ENCODE results near the gene ARHGAP21. TPM values are rescaled to one million over a fixed set of nuclear protein-coding genes. Genes with fewer than 3 reads are reported as not detected.
A peak's percentile ranks its signal among the peaks of the same experiment; 100 is the strongest.

ARHGAP21 gene
- total and polyA plus RNA-seq, 11 donors: 20.8 to 71.9 (median 48.4) TPM

DNA sequence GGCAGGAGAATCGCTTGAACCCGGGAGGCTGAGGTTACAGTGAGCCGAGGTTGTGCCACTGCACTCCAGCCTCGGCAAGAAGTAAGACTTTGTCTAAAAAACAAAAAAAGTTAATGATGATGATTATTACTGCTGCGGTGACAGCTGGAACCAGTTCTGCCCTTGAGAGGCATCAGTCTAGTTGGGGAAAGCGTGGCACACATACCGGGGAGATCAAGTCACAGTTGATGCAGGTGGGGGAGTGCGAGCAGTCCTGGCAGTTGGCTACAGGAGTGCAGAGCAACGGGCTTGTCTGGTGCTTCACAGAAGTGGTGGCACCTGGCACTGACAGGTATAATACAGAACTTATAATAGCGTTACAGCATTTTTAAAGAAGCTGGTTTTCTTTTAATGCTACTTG lies 173.0 kb downstream of the ARHGAP21 start:
- H3K9me3 ChIP-seq: no peaks in the 10 kb centered on the region
- WGBS, 4 donors: 82 to 94% (median 89%) methylated on average over 10 of the region's 10 CpGs
- H3K4me3 ChIP-seq: no peak overlapping the region
- peaks cover 0 to 5% (median 0%) of the 10 kb centered on the region in 9 donors for H3K27me3 ChIP-seq
- TF ChIP-seq, protein P1, sequence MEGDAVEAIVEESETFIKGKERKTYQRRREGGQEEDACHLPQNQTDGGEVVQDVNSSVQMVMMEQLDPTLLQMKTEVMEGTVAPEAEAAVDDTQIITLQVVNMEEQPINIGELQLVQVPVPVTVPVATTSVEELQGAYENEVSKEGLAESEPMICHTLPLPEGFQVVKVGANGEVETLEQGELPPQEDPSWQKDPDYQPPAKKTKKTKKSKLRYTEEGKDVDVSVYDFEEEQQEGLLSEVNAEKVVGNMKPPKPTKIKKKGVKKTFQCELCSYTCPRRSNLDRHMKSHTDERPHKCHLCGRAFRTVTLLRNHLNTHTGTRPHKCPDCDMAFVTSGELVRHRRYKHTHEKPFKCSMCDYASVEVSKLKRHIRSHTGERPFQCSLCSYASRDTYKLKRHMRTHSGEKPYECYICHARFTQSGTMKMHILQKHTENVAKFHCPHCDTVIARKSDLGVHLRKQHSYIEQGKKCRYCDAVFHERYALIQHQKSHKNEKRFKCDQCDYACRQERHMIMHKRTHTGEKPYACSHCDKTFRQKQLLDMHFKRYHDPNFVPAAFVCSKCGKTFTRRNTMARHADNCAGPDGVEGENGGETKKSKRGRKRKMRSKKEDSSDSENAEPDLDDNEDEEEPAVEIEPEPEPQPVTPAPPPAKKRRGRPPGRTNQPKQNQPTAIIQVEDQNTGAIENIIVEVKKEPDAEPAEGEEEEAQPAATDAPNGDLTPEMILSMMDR (IDR thresholded peaks at IDR 0.05): no peak
- no peak for TF ChIP-seq POLR2A (IDR thresholded peaks at IDR 0.05)
- intact Hi-C loops (cut with DNase I): loop anchor here in 1 of 10 donors (10.0 kb wide), 1 partner anchor 1396 kb away; no protein-coding TSS in a partner anchor
- H3K27ac ChIP-seq: no peak overlapping the region
- no peaks in the 10 kb centered on the region for H3K4me1 ChIP-seq
- ATAC-seq (no peak), DNase-seq (no peak)
- peaks cover 0 to 32% (median 8%) of the 10 kb centered on the region in 9 donors for H3K36me3 ChIP-seq

DNA sequence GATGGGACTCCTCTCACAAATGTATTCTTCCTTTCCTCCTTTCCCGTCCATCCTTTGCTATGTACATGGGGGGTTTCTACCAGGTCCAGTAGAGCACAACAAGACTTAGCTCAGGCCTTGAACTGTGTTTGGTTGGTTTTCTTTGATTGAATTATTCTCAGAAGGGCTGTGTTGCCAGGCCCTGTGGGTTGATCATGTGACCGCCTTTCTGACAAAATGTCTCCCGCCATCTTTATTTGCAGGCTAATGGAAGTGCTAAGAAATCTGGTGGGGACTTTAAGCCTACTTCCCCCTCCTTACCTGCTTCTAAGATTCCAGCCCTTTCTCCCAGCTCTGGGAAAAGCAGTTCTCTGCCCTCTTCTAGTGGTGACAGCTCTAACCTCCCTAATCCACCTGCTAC lies 178.1 kb downstream of the ARHGAP21 start:
- Histone ChIP-seq H3K4me1 (no peaks in the 10 kb centered on the region), H3K9me3 (no peaks in the 10 kb centered on the region), H3K4me3 (no peak overlapping the region), H3K27me3 (no peaks in the 10 kb centered on the region), H3K27ac (no peak overlapping the region), H3K36me3 (peaks cover 0 to 81% (median 50%) of the 10 kb centered on the region in 9 donors)
- 96 to 98% (median 97%) methylated on average over 3 of the region's 3 CpGs for WGBS, 4 donors
- intact Hi-C loops (cut with DNase I): loop anchor here in 1 of 10 donors (10.0 kb wide), 1 partner anchor 59 kb away; no protein-coding TSS in a partner anchor
- TF ChIP-seq, protein P1 (IDR thresholded peaks at IDR 0.05): no peak
- TF ChIP-seq POLR2A (IDR thresholded peaks at IDR 0.05): no peak
- DNase-seq: no peak
- ATAC-seq: no peak

DNA sequence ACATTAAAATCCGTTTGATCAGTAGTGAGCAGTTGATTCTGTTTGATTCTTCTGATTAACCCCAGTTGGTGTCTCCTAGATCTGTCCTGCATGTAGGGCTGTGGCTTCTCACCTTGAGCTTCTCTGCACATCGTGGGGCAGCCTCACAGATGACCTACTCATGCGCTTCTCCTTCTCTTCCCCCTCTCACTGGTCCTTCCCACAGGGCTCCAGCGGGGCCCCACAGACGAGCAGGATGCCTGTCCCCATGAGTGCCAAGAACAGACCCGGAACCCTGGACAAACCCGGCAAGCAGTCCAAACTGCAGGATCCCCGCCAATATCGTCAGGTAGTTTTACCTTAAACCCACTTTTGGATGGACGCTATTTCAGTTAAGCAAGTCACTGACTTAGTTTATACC lies 178.9 kb downstream of the ARHGAP21 start:
- Histone ChIP-seq H3K36me3 (peaks cover 0 to 89% (median 52%) of the 10 kb centered on the region in 9 donors), H3K9me3 (no peaks in the 10 kb centered on the region), H3K27ac (no peak overlapping the region), H3K4me1 (no peaks in the 10 kb centered on the region), H3K4me3 (no peak overlapping the region), H3K27me3 (no peaks in the 10 kb centered on the region)
- 93 to 97% (median 96%) methylated on average over 10 of the region's 10 CpGs for WGBS, 4 donors
- ATAC-seq (peak in 1 of 4 donors; percentile 37), DNase-seq (no peak)
- TF ChIP-seq, protein P1 (IDR thresholded peaks at IDR 0.05): no peak
- no peak for TF ChIP-seq POLR2A (IDR thresholded peaks at IDR 0.05)
- intact Hi-C loops (cut with DNase I): loop anchor here in 1 of 10 donors (10.0 kb wide), 1 partner anchor 60 kb away; no protein-coding TSS in a partner anchor

DNA sequence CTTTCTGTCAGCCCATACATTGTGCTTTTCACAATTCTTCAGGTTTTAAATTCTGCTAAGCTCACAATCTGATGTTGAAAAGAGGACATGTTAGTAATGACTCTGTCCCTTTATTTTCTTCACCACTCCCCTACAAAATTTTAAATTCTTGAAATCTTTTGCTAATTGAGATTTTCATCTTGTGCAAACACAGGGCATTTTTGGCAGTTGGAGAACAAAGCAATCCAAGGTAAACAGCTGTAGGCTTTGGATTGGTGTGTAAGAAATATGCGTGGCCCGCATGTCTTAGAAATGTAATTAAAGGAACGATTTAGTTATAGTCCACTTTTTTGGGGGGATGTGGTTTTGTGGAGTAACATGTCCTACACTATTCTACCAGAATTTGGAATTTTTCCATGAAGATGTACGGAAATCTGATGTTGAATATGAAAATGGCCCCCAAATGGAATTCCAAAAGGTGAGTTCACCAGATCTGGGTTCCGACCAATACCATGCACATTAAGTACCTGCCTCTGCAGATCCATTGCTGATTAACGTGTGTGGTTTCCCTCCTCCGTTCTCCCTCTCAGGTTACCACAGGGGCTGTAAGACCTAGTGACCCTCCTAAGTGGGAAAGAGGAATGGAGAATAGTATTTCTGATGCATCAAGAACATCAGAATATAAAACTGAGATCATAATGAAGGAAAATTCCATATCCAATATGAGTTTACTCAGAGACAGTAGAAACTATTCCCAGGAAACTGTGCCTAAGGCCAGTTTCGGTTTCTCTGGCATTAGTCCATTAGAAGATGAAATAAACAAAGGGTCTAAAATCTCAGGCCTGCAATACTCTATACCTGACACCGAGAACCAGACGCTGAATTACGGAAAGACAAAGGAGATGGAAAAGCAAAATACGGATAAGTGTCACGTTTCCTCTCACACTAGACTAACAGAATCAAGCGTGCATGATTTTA lies 181.1 kb downstream of the ARHGAP21 start:
- Histone ChIP-seq H3K27ac (no peak overlapping the region), H3K4me1 (no peaks in the 10 kb centered on the region), H3K27me3 (no peaks in the 10 kb centered on the region), H3K4me3 (no peak overlapping the region), H3K9me3 (no peaks in the 10 kb centered on the region), H3K36me3 (peaks cover 0 to 99% (median 65%) of the 10 kb centered on the region in 9 donors)
- WGBS, 4 donors: 91 to 95% (median 91%) methylated on average over 14 of the region's 14 CpGs
- DNase-seq: no peak
- ATAC-seq: no peak
- TF ChIP-seq, protein P1 (IDR thresholded peaks at IDR 0.05): no peak
- no peak for TF ChIP-seq POLR2A (IDR thresholded peaks at IDR 0.05)
- intact Hi-C loops (cut with DNase I): loop anchor here in 1 of 10 donors (10.0 kb wide), 1 partner anchor 62 kb away; no protein-coding TSS in a partner anchor

Data from heart left ventricle (tissue), 16 donors.